Activated CD8-positive, alpha-beta memory T cell treated with anti-CD3 and anti-CD28 coated beads for 1 hour (primary cell): Measurements from ENCODE around the gene SRPRA.

Source experiments
- DNase-seq, 2 donors: peaks; one replicate each; pipeline ENCODE4 v3.0.0-alpha.2; 2020; ENCODE audit warnings: low read depth in 1 of 2; ENCODE audit errors: extremely low read depth in 1 of 2

SRPRA gene

DNA sequence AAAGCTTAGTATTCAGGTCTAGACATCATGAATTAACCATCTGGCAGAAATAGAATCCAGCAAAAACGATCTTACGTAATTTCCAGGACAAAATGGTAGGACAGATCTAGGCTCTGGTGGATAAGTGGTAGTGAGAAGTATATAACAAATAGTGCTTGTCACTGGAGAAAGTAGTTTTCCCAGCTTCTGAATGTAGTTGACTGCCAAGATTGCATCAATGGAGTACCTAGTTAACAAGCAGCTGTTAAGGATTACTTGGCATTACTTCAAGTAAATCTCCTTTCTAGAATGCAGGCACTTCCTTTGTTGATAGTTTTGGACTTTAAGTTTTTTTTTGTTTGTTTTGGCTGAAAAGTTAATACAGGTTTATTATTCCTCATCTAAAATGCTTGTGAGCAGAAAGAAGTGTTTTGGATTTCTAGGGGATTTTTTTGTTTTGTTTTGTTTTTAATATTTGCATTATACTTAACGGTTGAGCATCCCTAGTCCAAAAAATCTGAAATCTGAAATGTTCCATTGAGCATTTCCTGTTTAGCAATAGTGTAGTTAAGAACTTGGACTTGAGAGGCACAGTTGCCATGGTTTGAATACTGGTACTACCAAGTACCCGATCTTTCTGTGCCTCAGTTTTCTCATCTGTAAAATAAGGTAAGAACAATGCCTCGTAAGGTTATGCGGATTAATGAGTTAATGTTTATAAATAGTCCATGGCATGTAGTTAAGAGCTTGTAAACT lies 36.8 kb downstream of the SRPRA start:
- no peak for DNase-seq

DNA sequence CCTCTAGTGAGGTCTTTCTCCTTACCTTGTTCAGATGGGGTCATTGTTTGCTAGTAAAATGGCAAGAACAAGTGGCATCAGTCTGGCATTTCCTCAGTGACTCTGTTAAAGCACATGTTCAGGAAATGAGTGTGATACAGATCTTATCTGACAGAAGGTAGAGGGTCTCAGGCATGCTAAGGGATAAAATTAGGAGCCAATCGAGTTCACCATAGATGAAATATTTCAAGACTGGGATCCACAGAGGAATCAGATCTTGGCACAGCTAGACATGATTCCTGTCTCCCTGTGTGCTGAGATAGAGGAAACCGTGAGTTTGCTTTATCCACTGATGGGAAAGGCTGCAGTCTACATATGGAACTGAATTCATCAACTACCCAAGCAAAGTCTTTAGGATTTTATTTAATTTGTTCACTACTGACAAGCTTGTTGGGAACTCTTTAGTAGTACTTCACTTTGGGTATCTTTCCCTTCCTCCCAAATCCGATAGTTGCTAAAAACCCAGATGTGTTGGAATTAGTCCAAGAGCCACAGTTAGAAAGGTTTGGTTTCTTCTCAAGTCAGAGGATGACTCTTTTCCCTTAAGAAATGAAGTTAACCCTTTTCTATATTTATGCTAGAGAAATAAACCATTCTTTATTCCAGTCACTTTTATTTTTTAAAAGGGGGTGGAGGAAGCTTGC lies 38.7 kb downstream of the SRPRA start:
- DNase-seq, result no peak

DNA sequence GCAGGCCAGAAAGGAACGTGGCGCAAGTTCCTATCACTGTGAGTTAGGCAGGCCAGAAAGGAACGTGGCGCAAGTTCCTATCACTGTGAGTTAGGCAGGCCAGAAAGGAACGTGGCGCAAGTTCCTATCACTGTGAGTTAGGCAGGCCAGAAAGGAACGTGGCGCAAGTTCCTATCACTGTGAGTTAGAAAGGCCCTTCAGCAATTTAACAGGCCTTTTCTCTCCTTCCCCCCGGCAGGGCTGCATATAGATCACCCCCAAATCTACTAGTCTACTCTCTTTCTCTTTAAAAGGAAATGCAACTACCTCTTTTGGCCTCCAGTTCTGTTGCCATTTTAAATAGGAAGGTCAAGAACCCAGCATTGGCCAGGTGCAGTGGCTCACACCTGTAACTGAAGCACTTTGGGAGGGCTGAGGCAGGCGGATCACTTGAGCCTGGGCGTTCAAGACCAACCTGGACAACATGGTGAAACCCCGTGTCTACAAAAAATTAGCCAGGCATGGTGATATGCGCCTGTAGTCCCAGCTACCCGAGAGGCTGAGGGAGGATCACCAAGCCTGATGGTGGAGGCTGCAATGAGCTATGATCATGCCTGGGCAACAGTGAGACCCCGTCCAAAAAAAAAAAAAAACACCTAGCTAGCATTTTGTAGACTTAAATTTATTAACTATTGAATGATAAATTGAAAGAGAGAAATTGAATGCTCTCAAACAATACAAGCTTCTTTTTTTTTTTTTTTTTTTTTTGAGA lies 42.2 kb downstream of the SRPRA start:
- DNase-seq, result no peak

DNA sequence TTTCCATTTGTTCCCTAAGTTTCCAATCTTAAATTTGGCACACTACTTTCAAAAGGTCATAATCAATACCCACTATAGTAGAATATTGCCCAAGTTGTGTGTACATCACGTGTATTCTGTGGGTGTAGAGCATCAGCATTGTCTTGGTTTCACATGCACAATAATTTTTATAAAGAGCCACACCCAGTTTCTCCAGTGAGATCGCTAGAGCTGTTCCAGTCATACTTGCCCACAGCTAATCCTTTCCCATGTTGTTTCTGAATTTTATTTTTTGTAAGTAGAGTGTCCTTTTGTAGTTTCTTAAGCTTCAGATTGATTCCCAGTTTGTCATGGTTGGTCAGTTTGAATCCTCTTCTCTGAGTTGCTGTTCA lies 43.4 kb downstream of the SRPRA start:
- no peak for DNase-seq

DNA sequence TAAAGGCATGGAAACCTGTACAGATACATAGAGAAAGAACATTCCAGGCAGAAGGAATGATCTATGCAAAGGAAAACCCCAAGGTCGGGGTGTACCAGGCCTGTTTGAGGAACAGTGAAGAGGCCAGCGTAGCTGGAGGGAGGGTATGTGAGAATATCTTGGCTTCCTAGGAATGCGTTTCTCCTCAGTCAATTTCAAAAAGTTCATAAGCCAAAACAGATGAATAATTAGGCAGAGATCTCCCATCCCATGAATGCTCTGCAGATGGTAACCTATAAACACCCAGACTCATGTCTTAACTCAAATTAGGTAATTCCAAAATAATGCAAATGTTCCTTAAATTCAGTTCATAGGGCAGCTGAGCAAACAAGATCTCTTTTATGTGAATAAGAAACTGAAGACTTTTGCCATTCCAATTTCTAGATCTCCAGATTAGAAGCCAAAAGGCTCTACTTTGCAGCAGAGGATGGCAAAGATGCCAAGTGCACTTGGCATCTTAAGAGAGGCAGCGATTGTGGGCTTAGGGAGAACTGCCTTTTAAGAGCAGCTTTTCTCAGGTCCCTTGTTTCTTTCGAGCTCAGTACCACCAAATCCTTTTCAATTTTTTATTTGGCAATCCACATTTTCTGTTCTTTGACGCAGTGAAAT lies 43.9 kb downstream of the SRPRA start:
- DNase-seq, result no peak

DNA sequence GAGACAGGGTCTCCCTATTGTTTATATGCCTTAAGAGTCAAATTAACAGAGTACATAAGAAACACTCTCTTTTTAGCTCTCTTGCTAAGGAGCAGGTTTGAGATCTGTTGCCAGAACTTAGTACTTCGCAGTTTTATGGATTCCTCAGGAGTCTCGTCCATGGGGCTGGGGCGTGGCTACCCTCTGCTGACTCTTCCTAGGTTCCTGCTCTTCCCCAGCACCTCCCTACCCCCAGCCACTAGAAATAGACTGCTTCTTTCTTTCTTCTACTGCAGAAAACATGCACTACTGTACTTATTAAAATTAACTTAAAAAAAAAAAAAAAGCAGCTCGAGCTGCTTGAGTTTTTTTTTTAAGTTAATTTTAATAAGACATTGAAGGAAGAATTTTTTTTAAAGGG lies 49.1 kb downstream of the SRPRA start:
- DNase-seq, result no peak

DNA sequence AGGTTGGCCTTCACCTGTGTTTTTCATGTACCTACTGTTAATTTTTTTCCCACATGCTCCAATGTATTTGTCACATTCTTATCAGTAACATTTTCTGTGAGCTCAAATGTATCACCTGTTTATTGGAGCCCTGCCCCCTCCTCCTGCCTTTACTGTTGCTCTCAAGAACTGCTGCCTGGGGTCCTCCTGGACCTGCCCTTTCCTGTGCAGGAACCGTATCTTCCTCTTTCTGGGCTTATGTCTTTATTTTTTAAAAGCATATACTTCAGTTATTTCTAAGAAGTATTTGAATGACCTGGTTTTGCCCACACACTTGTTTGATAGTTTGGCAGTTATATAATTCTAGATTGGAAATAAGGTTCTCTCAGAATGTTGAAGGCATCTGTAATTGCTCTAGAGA lies 51.2 kb downstream of the SRPRA start:
- no peak for DNase-seq

DNA sequence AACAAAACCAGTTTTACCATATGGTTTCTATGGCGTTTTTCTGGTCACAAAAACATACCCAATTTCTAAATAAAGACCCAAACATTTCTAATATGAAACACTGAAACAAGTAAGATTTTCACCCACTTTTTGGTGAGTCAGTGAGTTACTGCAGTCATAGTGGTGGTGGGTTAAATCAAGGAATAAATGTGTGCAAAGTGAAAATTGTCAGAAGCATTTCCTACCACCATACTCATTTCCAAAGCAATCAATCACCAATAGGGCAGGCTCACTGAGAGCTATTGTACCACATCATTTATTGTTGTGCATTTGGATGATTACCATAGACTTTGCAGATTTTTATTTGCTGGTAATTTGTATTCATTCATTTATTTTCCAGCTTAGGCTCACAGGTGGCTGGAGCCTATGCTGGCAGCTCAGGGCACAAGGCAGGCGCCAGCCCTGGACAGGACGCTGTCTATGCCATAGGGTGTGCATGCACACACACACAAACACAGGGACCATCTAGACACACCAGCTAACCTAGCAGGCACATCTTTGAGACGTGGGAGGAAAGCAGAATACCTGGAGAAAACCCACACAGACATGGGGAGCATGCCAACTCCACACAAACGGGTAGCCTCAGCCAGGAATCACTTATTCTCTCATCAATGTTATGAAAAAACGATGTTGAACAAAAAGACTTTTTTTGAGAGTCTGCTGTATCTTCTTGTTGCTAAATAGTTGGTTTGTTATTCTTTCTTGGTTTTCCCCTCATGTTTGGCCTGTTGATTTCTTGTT lies 52.0 kb downstream of the SRPRA start:
- DNase-seq, result no peak

DNA sequence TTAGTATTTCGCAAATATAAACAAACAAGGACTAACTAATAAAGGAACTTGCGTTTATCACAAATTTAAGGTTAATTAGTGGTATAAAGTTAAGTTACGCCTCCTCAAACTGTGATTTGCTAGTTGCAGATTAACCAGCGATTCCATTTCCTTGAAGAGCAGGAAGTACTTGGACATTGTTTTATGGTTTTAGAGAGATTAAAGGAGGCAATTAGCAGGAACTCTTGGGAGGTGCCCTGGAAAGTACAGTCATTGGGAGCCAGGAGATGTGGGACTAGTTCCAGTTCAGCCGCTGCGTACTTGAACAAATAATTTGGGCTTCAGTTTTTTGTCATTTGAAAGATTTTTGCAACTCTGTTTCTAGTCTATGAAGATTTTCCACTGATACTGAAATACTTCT lies 53.9 kb downstream of the SRPRA start:
- no peak for DNase-seq

DNA sequence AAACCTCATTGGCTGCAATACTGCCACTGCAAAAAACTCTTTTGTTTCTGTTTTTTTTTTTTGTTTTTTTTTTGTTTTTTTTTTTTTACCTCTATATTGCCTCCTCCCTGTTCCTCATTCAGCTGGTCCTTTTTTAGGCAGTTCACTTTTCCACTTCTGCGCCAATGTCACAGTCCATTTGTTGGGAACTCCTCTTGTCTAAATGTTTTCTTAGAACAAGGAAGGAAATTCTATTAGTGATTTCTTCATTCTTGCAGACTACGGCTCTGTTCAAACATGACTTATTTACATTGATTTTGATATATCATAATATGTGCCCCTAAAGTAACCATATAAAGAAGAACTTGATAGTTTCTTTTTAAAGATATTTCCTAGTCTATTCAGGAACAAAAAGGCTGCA lies 54.3 kb downstream of the SRPRA start:
- DNase-seq, result no peak
